SIG-M5 treated with dmso at 0.1 percent for 504 hours (cell line): Measurements from ENCODE around the gene LAPTM5.
A peak's percentile ranks its signal among the peaks of the same experiment; 100 is the strongest.
"Not testable (repeated sequence)": the region's sequence is repeated elsewhere in the genome, so short reads cannot be mapped to it uniquely, and the experiment has no call there.

Source experiments
- DNase-seq: peaks from one replicate; lab custom pipeline; 2025; ENCODE audit not compliant: unreplicated experiment; lab: John Stamatoyannopoulos, UW

Gene LAPTM5, protein sequence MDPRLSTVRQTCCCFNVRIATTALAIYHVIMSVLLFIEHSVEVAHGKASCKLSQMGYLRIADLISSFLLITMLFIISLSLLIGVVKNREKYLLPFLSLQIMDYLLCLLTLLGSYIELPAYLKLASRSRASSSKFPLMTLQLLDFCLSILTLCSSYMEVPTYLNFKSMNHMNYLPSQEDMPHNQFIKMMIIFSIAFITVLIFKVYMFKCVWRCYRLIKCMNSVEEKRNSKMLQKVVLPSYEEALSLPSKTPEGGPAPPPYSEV

DNA sequence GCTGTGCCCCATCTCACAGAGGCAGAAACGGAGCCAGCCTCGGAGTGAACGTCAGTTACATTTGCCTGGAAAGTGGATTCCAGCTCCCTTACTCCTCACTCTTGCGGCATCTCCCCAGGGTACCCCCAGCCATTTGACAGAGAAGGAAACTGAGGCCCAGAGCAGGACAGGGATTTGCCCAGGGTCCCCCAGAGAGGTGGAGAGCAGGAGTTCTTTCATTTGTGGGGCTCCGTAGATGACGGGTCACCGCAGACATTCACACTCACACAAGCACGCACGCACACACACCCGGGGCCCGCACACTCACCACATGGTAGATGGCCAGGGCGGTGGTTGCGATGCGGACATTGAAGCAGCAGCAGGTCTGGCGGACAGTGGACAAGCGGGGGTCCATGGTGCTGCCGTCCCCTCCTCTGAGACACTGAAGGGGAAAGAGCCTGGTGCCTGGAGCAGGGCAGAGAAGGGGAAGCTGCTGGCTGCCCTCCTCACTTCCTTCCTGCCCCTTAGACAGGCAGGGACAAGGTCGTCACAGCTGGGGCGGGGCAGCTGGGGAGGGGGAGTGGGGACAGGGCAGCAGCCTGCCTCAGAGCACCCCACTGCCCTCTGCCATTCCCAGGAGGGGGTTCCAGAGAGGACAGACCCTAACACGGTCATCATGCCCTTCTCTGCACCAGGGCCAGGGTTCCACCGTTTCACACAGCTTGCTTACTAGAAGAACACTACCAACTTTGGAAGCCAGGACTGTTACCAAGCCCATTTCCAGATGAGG, at the start of gene LAPTM5:
Gene LAPTM5, minus strand, starts transcription at position 423 of the 769 bp plus-strand sequence. Its CDS starts 29 bp downstream, at position 394.
- peak; percentile 40 for DNase-seq

DNA sequence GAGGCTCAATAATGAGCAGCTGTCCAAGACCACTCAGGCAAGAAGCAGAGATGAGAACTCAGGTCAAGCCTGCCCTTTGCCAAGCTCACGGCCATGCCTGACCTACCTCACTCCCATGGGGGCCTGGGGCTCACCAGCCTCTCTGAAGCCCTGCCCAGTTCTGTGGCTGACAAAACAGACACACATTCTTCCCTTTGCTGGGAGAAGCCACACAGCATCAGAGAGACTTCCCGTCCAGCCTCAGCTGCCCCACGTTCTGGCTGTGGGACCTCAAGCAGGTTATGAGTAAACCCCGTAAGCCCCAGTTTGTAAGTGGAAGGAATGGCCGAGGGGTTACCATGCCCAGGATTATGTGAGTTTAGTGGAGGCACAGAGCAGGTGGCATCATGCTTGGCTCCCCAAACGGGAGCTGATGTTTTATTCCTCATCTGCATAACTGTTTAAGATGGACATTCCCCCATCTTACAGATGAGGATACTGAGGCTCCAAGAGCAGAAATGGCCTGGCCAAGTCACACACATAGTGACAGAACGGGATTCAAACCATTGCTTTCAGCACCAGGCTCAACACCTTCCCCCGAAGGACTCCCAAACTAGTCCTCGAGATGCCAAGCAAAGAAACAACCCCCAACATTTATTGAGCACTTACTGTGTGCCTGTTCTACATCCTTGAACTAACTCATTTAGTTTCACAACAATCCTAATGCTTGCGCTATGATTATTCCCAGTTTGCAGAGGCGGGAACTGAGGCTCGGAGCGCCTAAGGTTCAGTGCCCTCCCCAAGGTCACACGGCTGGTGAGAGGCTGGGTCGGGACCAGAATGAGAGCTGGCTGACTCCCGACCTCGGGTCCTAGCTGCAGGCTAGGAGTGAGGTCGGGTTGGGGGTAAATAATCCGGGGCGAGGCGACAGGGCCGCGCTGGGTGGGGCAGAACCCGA, 49.1 kb upstream of the LAPTM5 start:
- no peak for DNase-seq

GRCh38 chr1:30805304-30806003, 47.9 kb upstream of the LAPTM5 start:
- DNase-seq, result no peak

- no peak for DNase-seq
These were observed 47.2 kb upstream of the LAPTM5 start for GRCh38 chr1:30804822-30805221.

GRCh38 chr1:30804352-30804751, 46.8 kb upstream of the LAPTM5 start:
- no peak for DNase-seq

GRCh38 chr1:30803562-30803961, 46.0 kb upstream of the LAPTM5 start:
- no peak for DNase-seq

- peak; percentile 32 for DNase-seq
These were observed 44.2 kb upstream of the LAPTM5 start for GRCh38 chr1:30801771-30802198.

DNA sequence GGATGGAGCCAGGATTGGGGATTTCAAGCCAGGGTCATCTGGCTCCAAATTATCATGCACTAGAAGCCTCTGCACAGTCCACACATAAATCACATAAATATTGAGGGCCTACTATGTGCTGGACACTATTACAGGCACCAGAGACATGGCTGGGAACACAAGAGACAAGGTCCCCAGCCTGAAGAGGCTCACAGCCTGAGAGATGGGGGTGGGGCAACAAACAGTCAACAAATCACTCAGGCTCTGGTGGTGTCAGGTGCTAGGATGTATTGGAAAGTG, 41.6 kb upstream of the LAPTM5 start:
- DNase-seq, result no peak

GRCh38 chr1:30798389-30799232, 41.0 kb upstream of the LAPTM5 start:
- no peak for DNase-seq

DNA sequence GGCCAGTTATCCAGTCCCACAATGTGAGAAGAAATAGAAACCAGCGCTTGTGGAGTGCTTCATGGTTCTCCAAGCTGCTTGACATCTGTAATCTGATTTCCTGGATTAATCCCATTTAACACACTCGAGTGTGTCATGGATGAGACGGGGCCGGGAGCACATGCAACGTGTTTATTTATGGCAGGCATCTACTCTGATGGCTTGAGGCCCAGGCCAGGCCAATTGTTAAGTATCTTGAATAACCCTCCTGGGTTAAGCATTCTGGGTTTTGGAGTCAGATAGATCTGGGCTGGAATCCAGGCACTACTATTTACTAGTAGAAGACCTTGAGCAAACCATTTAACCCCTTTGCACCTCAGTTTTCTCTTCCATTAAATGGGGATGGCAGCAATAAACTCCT, 37.5 kb upstream of the LAPTM5 start:
- no peak for DNase-seq

DNA sequence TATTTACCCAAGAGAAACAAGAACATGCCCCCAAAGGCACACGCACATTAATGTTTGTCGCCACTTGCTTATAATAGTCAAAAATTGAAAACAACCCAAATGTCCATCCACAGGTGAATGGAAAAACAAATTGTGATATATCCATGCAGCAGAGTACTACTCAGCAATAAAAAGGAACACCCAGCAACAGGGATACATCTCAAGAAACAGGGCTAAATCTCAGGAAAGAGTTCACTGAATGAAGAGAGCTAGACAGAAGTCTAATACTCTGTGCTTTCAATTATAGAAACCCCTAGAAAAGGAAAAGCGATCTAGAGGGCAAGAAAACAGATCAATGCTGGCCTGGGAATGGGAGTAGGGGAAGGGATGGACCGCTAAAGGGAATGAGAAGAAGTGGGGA, 36.7 kb upstream of the LAPTM5 start:
- DNase-seq, result no peak

DNA sequence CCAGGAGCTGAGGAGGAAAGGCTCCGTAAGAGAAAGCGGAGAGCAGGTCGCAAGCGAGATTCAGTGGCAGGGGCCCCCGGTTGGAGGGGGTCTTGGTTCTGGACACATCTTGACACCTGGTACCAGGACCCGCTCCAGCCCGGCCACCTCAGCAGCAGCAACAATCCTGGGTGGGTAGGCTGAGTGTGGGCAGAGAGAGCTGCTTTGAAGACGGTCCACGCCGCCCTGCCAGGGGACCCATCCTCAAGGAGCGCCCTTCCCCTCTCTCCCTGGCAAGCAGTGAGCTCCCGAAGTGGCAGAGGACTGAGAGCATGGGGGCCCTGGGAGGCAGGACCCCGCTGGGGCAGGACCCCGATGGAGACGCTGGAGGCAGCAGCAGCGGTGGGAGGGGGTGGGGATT, 35.6 kb upstream of the LAPTM5 start:
- DNase-seq, result no peak

- DNase-seq, result no peak
These were observed 34.3 kb upstream of the LAPTM5 start for GRCh38 chr1:30791868-30792267.

DNA sequence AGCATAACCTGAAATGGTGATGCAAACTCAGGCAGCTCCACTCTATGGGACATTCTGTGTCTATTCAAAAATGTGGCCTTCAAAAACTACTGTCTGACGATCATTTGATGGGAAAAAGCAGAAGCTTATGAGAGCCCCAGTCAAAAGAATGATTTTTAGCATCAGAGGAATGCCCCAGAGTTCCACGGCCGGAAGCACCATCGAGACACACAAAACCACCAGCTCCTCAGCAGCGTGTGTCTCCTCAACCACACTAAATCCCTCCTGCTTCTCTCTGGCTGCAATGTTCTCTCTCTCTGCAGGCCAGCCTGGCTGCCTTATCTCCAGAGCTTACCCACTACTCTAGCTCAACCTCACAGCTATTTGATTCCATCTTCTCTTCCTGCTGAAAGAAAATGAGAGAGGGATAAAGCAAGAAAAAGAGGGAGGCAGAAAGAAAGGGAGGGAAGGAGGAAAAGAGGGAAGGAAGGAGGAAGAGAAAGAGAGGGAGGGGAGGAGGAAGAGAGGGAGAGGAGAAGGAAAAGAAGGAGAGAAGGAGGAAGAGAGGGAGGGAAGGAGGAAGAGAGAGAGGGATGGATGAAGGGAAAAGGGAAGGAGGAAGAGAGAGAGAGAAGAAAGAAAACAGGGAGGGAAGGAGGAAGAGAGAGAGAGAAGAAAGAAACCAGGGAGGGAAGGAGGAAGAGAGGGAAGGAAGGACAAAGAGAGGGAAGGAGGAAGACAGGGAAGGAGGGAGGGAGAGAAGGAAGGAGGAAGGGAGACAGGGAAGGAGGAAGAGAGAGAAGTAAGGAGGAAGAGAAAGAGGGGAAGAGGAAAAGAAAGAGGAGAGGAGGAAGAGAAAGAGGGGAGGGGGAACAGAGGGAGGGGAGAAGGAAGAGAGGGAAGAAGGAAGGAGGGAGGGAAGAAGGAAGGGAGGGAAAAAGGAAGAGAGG, 33.5 kb upstream of the LAPTM5 start:
- no peak for DNase-seq

DNA sequence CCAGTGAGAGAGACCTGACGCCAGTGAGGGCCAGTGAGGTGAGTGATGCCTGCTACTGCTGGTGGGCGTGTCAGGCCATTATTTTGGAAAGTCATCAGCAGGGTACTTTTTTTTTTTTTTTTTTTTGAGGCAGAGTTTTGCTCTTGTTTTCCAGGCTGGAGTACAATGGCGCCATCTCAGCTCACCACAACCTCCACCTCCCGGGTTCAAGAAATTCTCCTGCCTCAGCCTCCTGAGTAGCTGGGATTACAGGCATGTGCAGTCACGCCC, 32.6 kb upstream of the LAPTM5 start:
- not testable (repeated sequence) for DNase-seq

DNA sequence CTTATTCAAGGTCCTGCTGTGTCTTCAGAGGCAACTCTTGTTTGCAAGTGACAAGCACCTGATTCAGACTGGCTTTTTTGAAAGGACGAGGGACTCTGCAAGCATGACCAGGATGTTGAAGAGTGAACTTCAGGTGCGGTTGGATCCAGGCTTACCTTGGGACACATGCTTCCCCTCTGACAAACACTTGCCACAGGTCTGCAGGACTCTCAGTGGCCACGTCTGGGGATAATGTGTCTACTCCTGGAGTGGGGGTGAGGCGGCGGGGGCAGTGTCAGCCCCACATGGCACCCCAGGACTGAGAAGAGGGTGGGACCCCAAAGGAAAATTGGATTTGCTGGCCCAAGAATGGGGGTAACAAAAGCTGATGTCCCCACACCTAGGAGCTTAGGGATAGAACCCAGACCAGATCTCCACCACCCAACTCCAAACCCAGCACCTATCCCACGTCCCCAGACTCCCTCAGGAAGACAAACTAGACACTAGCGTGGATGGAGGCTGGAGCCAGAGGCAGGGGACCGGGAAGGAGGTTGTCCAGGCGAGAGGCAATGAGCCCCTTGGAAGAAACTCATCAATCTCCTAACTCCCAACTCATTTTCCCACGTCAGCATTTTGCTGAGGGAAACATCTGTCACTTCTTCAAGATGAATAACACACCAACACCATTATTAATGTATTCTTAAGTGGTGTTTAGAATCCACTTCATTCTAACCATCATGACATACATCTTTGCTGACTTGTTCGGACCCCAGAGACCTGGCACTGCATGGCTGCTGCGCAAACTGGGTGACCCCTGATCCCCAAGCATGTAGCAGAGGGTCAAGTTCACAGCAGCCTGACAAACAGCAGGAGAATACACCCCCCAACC, 32.0 kb upstream of the LAPTM5 start:
- DNase-seq, result no peak

DNA sequence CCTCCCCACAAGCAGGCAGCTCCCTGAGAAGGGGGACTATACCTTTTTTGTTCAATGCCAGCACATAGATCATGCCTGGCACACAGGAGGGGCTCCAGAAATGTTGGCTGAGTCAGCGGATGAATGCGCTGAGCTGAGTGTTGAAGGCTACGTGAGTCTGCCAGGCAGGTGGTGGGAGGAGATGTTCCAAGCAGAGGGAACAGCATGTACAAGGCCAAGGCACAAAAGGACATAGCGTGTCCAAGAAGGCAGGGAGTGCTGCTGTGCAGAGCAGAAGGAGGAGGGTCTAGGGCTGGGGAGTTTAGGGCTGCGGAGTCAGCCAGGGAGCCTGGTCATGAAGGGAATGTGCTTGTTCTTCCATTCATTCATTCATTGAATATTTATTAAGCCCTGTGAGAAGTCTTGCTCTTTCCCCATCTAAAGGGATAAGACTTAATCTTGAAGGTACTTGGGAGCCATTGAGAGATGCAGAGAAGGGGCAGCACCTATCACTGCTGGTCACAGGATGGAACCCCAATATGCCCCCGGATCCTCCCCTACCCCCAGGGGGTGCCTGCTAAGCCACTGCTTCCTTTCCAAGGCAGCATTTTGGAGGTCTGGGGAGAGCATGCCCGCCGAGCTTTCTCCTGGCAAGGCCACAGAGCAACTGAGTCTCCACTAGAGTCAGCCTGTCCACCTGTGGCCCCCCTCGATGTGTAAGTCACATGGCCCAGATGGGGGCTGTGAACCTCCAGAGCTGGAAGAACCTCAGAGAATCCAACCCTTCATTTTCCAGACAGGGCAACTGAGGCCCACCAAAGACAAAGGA, 31.2 kb upstream of the LAPTM5 start:
- no peak for DNase-seq
